Measurements from ENCODE around the gene MCC.

MCC gene

DNA sequence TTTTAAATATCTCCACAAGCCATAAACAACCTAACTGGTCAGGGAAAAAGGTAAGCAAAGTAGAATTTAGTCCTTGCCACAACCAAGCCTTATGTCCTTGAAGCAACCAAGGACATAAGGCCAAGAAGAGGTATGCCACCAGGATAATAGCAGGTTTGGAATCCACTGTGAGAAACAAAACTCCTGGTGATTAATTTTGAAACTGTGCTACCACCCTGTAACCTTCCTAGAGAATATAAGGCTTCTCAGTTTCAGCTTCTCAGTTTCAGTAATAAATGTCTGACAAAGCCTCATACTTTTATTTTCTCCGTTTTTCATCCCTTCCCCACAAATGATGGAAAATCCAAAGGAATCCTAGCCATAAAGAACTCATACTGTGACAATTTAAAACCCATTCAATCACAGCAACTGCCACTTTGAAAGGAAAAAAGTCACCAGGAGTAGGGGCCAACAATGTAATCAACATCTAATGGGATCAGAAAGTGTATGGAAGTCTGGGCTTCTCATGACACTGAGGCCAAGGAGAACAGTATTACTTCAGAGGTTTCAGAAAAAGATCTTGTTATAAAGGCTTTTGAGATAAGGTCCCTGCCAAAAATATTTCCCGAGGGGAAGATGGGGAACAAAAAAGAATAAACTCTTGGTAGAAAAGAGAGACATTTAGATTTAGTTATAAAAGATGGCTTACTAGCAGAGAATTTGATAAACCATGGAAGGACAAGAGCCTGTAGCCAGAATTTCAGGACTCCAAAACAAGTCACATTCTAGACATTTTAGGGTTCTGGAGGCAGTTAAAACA is 242.6 kb downstream of the MCC start:
- no peak for DNase-seq (ENCODE audit: low read depth in 2 of 2)

DNA sequence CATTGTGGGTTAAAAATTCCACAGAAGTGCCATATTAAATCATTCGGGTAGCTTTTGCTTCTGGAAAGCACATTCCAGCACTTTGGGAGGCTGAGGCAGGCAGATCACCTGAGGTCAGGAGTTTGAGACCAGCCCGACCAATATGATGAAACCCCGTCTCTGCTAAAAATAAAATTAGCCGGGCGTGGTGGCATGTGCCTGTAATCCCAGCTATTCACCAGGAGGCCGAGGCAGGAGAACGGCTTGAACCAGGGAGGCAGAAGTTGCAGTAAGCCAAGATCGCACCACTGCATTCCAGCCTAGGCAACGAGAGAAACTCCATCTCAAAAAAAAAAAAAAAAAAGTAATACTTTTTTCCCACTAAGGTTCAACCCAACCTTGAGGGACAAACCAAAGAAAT is 243.3 kb downstream of the MCC start:
- DNase-seq (ENCODE audit: low read depth in 2 of 2), result no peak

- no peak for DNase-seq (ENCODE audit: low read depth in 2 of 2)
Measured at GRCh38 chr5:113243349-113243664, 244.9 kb downstream of the MCC start.

DNA sequence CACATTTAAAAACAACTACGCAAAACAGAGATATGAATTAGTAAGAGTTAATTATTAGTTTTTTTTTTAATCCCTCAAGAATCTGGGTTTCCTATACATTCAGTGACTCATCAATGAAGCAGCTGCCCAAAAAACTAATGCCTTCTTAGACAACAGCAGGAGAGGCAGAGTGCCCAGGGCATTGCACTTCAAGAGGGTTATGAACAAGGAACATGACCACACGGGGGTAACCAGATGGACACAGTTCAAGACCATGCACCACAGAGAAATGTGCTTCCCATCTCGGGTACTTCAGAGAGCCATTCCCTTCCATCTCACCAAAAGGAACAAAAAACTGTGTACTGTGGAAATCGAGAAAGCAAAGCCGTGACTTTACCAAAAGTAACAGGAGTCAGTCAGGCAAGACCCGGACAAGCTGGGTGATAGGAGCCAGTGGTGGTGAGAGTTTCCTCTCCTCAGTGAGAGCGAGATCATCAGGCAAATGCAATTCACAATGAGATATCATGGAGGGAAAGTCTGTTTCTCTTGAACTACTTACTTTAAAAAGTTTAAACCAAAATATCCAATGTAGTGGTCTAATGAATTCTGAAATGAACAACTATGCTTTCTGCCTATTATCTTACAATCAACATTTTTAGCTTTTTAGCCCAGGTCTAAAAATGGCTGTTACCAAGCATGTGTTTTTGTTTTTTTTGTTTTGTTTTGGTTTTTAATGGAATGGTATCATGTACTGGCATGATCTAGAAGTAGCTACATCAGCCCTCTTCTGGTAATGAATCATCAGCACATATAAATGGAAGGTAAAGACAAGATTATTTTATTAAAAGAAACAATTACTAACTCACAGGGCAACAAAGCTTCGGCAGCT is 245.5 kb downstream of the MCC start:
- no peak for DNase-seq (ENCODE audit: low read depth in 2 of 2)

DNA sequence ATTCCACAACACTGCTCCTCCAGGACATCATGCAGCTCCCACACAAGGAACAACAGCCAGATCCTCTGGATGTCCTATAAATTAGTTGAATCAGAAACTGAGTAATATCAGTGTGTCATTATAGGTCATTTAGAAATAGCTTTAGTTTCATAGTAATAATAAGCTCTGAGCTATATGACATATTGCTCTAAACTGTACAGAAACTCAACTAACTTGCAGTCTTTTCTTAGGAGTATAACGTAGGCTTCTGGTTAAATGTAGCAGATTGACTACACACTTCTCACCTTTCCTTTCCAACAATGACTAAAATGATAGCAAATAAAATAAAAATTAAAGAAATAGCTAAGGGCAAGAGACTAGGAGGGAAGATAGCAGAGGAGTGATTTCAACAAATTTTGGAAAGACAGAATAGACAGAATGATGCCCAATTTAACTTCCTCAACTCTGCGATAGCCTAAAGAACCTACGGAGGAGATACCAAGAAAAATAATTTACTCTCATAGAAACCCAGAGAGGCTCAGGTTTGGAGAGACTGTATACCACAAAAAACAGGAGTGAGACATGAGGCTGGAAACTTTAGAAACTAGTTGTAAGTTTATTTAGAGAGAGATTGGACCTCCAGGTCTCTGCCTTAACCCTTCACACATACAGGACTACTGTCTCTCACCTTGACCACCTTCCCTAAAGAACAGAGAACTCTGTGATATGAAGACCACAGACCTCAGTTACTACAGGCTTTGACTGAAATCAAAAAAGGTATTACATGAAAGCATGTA is 247.1 kb downstream of the MCC start:
- DNase-seq (ENCODE audit: low read depth in 2 of 2), result no peak

- DNase-seq (ENCODE audit: low read depth in 2 of 2), result no peak
Measured at GRCh38 chr5:113240032-113240431, 248.2 kb downstream of the MCC start.

DNA sequence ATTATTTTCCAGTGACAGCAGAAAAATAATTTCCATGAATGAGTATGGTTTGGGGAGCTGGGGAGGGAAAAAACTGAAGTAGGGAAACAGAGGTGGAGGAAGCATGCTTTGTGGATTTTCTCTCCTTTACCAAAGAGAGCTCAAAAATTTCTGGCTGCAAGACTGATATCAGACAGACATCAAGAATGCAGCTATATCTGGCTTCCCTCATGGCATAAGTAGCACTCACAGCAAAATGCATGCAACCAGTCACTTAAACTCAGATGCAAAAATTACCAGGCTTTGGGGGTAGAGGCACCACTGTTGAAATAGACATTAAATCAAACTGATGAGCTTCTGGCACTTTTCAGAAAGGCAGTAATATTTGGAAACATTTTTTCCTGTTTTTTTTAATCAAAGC is 250.4 kb downstream of the MCC start:
- DNase-seq (ENCODE audit: low read depth in 2 of 2), result no peak

DNA sequence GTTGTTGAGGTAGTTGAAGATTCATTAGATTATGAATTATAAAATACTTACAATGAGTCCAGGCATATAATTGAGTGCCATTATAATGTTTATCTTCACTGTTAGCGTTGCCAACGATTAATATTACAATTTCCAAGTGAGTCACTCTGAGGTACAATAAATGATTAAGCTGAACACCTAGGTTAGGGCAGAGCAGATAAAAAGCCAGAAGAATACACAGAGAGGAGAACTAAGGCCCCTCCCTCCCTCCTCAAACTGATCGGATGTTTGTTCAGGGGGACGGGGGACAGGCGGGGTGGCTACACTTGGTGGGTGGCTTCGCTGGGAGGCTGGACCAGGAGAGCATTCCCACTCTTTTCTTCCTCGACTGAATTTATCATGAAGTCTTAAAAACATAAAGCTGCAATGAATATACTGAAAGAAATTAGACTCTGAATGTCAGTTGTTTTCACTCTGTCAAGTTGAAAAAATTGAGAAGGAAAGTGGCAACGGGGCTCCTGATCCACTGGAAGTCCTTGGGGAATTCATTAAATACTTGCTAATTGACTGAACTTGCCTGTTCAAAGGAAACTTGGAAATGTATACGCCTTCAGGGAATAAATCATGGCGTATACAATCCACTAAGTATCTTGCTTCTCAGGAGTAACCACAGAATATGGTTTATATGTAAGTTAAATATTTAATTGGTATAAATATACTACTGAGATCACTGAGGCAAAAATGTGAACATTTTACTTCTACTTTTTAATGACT is 251.5 kb downstream of the MCC start:
- DNase-seq (ENCODE audit: low read depth in 2 of 2), result no peak

GRCh38 chr5:113235884-113236283 is 252.4 kb downstream of the MCC start:
- no peak for DNase-seq (ENCODE audit: low read depth in 2 of 2)

DNA sequence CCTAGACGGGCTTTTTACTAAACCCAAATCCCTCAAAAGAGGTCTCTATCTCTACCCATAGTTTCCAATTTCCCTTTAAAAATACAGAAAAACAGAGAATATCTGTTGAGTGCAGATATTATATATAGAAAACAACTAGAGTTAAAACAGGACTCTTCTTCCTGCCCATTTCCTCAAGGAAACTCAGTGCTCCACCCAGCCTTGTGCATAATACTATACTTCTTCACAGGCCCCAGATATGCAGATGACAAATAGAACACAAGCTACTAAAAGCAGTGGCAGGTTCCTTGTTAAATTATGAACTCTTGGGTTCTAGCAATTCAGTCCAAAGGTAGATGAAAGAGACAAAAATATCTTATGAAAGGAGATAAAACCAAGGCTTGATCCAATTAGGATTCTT is 253.7 kb downstream of the MCC start:
- DNase-seq (ENCODE audit: low read depth in 2 of 2), result no peak

GRCh38 chr5:113233606-113234005 is 254.6 kb downstream of the MCC start:
- no peak for DNase-seq (ENCODE audit: low read depth in 2 of 2)

GRCh38 chr5:113232667-113233066 is 255.6 kb downstream of the MCC start:
- no peak for DNase-seq (ENCODE audit: low read depth in 2 of 2)

- DNase-seq (ENCODE audit: low read depth in 2 of 2), result no peak
Measured at GRCh38 chr5:113232221-113232620, 256.0 kb downstream of the MCC start.

DNA sequence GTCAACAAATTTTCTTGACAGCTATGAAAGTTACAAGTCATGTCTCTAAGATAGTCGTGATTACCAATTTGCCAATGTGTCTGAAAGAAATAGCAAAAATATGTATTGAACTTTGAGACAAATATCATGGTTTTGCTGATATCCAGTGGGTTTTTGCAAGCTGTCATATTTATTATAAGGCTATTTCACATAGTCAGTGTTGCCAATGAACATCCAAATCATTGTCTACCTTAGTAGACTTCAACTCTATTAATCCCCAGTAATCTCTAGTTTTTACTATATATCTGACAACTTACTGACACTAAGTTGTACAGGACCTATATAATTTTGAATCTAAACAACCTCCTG is 256.6 kb downstream of the MCC start:
- no peak for DNase-seq (ENCODE audit: low read depth in 2 of 2)

- no peak for DNase-seq (ENCODE audit: low read depth in 2 of 2)
Measured at GRCh38 chr5:113230711-113231652, 257.3 kb downstream of the MCC start.

GRCh38 chr5:113227798-113228197 is 260.5 kb downstream of the MCC start:
- no peak for DNase-seq (ENCODE audit: low read depth in 2 of 2)

DNA sequence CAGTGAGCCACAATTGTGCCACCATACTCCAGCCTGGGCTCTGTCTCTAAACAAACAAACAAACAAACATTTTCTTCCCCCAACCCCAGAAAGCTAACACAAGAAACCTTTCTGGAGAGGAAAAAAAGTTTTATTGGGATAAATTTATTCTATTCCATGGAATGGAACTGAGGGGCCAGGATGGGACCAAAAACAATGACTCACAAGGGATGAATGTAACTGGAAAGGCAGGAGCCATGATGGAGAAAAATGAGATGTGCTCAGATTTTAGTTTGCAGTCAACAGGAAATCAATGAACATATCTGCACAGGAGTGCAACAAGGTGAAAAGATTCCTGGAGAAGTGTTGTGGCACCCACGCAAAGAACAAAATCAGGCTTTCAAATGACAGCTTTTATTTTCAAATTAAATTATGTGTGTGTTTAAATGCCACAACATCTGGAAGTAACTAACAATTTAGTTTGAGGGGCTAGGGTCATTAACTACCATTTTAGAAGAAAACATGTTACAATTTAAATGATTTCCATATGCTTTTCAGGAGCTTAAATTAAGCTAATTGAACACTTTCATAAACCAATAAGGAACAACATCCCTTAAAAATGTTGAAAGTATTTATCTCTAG is 262.0 kb downstream of the MCC start:
- no peak for DNase-seq (ENCODE audit: low read depth in 2 of 2)

DNA sequence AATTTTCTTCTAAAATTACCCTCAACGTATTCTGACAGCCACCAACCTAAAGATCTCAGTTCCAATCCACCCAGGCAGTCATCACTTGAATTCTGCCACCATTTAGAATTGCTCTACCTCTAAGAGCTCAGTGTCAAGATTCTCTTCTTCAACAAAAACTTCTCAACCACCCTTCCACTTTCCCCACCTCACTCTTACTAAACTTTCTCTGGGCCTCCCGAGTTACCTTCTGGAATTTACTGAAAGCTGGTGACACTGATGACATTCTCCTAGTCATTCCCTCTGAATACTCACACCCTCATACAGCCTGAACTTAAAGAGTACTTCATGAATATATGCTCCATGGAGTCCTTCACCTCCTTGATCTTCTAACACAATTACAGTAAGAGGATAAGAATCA is 263.0 kb downstream of the MCC start:
- no peak for DNase-seq (ENCODE audit: low read depth in 2 of 2)

DNA sequence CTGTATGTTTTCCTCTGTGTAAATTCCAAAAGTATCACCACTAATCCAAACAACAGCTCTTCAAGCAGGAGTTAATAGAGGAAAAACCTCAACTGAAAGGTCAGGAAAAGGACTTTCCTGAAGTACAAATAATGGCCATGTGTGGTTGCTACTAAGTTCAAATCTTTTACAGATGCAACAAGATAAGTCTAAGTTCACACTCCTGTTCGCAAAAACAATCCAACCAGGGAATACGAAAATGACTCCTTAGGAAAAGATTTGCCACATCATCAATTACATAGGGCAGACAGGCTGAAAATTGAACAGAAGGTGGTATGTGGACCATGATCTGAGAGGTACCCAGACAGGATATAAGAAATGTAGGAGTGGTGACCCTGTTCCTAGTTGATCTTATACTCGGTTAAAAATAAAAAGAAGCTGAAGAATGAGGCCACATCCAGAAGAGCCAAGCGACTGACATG is 263.6 kb downstream of the MCC start:
- DNase-seq (ENCODE audit: low read depth in 2 of 2), result no peak
